PFSK-1 (cell line): ENCODE data around the gene LRRD1.

ENCODE experiments used
- POLR2AphosphoS5 ChIP-seq: IDR thresholded peaks from 2 replicates; pipeline ENCODE4 v1.6.1; 2012; ENCODE audit warnings: low read depth, mild to moderate bottlenecking, control low read depth, low read length, moderate library complexity
- SIN3A ChIP-seq: IDR thresholded peaks from 2 replicates; pipeline ENCODE4 v1.6.1; 2012; ENCODE audit warnings: mild to moderate bottlenecking, low read length, moderate library complexity, borderline replicate concordance; ENCODE audit not compliant: insufficient read depth
- TAF1 ChIP-seq: IDR thresholded peaks from 2 replicates; pipeline ENCODE4 v1.6.1; 2012; ENCODE audit warnings: low read length, control low read depth, borderline replicate concordance; ENCODE audit not compliant: insufficient read depth
- TF ChIP-seq, protein P1 (sequence below), 2 experiments: IDR thresholded peaks; 2 replicates each; pipeline versions ENCODE4 v1.6.1 to v1.8.0; 2011 to 2012; ENCODE audit warnings: low read depth in 2 of 2, low read length in 2 of 2, control low read depth in 1 of 2, inconsistent platforms in 1 of 2, mild to moderate bottlenecking in 1 of 2, moderate library complexity in 1 of 2; ENCODE audit not compliant: insufficient read depth in 1 of 2

DNA sequence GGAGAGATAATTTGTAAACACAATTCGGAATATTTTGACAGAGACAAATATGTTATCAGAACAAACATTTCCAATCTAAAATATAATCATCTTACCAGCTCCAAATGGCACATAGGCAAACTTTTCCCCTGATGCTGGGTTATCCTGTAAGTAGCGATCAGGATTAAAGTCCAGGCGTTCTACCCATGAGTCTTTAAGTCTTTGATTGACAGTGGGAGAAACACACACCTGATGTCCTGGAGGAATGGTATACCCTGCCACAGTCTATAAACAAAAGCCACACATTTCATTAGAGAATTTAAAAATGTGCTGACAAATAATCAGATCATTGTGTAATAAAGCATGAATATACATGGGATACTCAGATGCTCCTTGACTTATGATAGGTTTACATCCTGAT lies 62.0 kb downstream of the LRRD1 start:
- TF ChIP-seq SIN3A (no peak), POLR2AphosphoS5 (no peak), TAF1 (no peak)
- TF ChIP-seq, protein P1, sequence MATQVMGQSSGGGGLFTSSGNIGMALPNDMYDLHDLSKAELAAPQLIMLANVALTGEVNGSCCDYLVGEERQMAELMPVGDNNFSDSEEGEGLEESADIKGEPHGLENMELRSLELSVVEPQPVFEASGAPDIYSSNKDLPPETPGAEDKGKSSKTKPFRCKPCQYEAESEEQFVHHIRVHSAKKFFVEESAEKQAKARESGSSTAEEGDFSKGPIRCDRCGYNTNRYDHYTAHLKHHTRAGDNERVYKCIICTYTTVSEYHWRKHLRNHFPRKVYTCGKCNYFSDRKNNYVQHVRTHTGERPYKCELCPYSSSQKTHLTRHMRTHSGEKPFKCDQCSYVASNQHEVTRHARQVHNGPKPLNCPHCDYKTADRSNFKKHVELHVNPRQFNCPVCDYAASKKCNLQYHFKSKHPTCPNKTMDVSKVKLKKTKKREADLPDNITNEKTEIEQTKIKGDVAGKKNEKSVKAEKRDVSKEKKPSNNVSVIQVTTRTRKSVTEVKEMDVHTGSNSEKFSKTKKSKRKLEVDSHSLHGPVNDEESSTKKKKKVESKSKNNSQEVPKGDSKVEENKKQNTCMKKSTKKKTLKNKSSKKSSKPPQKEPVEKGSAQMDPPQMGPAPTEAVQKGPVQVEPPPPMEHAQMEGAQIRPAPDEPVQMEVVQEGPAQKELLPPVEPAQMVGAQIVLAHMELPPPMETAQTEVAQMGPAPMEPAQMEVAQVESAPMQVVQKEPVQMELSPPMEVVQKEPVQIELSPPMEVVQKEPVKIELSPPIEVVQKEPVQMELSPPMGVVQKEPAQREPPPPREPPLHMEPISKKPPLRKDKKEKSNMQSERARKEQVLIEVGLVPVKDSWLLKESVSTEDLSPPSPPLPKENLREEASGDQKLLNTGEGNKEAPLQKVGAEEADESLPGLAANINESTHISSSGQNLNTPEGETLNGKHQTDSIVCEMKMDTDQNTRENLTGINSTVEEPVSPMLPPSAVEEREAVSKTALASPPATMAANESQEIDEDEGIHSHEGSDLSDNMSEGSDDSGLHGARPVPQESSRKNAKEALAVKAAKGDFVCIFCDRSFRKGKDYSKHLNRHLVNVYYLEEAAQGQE (IDR thresholded peaks at IDR 0.05; ENCODE audit: insufficient read depth in 1 of 2, low read depth in 2 of 2, low read length in 2 of 2), result no peak
